GM19238 (cell line): ENCODE results near the gene RNF123.
"Not testable (repeated sequence)": the region's sequence is repeated elsewhere in the genome, so short reads cannot be mapped to it uniquely, and the experiment has no call there.

Experiments
- DNase-seq: peaks from one replicate; pipeline ENCODE4 v3.0.0; 2011; ENCODE audit warnings: low spot score; ENCODE audit not compliant: insufficient read length

The RNF123 gene

DNA sequence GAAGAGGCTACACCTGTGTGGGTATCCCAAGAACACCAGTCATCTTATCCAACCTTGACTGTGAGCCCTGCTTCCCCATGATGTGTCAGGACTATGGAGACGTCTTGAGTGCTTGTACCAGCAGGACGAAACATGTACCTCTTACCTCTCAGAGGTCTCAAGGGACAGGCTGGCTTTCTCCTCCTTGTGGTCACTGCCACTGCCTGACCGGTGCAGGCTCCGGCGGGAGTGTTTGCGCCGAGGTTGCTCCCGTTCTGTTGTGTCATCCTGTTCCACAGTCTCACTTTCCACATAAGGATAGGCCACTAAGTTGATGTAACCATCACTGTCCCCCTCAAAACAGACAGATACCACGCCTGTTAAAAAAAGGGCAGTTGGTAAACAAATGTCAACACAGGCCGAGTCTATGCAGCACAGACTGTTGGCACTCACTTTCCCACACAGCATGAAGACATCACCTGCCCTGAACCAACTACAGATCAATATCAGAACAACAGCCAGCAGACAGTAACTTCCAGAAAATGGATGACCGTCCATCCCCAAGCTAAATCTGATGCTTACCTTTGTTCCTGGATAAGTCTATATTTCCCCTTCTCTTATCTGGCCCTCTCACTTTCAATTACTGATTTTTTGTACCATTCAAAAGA is 48.8 kb downstream of the RNF123 start:
- no peak for DNase-seq

DNA sequence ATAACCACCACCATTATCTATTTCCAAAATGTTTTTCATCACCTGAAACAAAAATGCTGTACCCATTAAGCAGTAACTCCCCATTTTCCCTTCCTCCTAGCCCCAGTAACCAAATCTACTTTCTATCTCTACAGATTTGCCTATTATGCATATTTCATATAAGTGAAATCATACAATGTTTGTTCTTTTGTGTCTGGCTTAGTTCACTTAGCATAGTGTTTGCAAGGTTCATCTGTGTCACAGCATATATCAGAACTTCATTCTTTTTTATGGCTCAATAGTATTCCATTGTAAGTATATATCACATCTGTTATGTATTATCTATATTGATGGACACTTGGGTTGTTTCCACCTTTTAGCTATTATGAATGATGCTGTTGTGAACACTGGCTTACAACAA is 51.1 kb downstream of the RNF123 start:
- no peak for DNase-seq

DNA sequence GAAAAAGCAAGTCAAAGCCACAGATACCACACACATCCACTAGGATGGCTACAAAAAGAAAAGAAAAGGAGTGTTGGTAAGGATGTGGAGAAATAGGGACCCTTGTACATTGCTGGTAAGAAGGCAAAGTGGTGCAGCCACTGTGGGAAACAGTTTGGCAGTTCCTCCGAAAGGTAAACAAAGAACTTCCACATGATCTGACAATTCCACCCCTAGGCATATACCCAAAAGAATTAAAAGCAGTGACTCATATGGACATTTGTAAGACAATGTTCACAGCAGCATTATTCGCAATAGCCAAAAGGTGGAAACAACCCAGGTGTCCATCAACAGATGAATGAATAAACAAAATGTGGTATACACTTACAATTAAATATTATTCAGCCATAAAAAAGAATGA is 56.6 kb downstream of the RNF123 start:
- no peak for DNase-seq

DNA sequence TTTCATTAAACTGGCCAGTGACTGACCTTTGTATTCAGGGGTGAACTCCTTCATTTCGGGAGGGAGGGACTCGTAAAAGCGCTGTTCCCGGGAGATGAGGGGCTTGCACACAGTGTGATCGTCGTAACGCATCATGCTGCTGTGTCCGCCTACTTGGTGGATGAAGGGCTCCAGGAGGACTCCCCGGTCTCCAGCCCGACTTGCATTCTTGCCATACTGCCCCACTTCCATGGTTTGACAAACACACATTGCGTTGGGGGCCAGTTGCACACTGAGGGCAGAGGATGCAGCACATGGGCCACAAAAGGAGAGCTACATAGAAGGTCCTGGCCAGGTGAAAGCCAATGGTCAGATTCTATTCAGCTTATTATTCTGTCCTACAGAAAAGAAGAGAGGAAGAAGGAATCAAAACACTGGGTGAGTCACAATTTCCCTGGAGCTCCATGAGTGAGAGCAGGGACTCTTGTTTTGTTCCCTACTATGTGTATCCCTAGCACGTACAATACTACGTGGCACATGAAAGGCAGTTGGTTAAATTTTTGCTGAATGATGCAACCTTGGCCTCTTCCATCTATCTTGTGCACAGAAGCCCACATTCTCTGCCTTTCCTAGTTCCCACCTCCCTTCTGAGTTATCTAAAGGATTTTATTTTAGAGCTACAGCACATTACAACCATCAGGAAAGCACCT is 58.6 kb downstream of the RNF123 start:
- no peak for DNase-seq

GRCh38 chr3:49748874-49749273 is 59.5 kb downstream of the RNF123 start:
- DNase-seq = not testable (repeated sequence)

- DNase-seq = no peak
These were observed 60.7 kb downstream of the RNF123 start for GRCh38 chr3:49750056-49750455.

DNA sequence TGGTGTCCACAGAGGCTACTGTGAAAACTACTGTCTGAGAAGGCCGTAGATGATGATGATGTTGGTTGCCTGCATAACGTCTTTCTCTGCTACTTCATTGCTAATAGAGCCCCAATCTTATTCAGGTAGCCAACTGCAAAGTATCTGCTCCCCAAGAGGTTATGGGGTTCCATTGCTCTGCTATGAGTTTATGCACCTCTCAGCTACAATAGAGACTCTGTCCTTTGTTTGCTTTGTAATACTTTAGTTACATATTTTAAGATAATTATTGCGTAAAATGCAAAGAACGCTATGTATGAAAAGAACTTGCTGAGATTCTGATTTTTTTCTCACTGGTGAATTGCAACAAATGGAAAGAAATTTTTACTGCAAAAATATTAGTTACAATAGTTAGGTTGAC is 62.1 kb downstream of the RNF123 start:
- DNase-seq = no peak

- no peak for DNase-seq
These were observed 65.2 kb downstream of the RNF123 start for GRCh38 chr3:49754536-49754935.

DNA sequence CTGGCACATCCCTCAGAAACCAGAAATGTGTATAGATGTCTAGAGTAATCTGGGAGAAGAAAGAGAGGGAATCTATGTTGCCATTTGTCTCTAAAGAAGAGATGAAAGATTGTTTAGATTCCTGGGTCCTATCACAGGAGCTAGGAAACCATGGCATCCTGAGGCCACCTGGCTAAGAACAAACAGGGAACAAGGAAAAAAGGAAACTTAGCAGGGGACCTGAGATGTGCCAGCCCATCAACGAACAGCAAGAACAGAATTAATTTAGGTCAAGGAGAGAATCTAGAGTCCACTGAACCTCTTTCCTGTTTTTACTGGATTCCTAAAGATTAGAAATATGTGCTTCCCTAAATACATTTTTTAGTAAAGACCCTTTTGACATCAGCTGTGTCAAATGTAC is 66.7 kb downstream of the RNF123 start:
- DNase-seq = no peak

- DNase-seq = no peak
These were observed 67.8 kb downstream of the RNF123 start for GRCh38 chr3:49757197-49757596.

DNA sequence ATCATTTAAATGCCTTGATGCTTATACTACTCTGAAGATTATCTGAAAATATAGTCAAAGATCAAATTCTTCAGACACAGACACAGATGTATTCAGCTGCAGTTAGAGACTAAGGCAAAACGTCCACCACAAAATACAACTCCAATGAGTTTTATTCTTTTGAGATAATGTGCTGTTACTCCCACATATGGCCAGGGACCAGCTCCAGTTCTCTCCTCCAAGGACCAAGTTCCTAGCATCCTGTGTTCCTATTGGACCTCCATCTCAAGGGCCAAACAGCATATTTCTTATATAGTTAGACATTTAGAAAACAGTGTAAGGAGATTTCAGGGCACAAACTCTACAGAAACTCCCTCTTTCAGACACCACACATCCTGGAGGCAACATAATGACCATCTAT is 69.9 kb downstream of the RNF123 start:
- no peak for DNase-seq

GRCh38 chr3:49761661-49762060 is 72.3 kb downstream of the RNF123 start:
- no peak for DNase-seq

GRCh38 chr3:49763981-49764380 is 74.6 kb downstream of the RNF123 start:
- DNase-seq = no peak

DNA sequence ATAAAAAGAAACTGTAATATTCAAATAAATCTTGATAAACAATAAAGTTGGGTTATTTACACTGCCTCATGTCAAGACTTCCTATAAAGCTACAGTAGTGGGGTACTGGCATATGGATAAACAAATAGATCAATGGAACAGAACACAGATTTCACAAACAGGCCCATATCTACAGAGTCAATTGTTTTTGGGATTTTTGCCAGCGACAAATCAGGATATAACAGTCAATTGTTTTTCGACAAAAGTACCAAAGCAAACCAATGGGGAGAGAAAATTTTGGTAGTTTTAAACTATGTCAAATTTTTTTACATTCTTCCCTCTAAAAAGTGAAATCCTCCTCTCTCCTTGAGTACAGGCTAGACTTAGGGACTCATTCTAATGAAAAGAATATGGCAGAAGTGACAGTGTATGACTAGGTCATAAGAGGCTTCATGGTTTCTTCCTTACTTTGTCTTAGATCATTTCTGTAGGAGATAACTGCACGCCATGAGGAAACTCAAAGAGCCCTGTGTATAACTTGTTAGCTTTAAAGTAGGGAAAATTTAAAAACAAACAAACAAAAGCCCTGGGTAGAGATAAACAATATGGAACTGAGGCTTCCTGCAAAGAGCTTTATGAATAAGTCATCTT is 80.0 kb downstream of the RNF123 start:
- DNase-seq = no peak

DNA sequence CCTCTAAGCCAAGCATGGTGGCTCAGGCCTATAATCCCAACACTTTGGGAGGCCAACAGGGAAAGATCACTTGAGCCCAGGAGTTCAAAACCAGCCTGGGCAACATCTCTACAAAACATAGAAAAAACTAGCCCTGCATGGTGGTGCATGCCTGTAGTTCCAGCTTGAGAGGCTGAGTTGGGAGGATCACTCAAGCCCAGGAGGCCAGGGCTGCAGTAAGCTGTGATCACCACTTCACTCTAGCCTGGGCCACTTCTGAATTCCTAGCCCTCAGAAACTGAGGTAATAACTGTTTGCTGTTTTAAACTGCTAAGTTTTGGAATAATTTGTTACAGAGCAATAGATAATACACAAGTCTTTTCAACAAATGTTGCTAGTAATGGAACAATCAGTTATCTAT is 80.6 kb downstream of the RNF123 start:
- no peak for DNase-seq
